Liver (tissue), 3 donors: ENCODE results near the gene NUP54.

Experiments
- CTCF ChIP-seq: fragments of 150-350 bp; IDR thresholded peaks from 2 replicates; pipeline ENCODE4 v1.5.1; 2017; ENCODE audit warnings: improper control_type of control experiment, low read depth, low read length; ENCODE audit not compliant: missing input control
- EGR1 ChIP-seq, 2 donors: IDR thresholded peaks; 2 replicates each; pipeline ENCODE4 v1.6.1; 2016 to 2018; ENCODE audit warnings: antibody characterized with exemption in 2 of 2, low read depth in 2 of 2
- GABPA ChIP-seq, 2 donors: IDR thresholded peaks in 1 of 2; conservative IDR thresholded peaks in 1 of 2; 2 replicates each; pipeline ENCODE4 v1.6.1; 2016; ENCODE audit warnings: antibody characterized with exemption in 2 of 2, mild to moderate bottlenecking in 1 of 2, moderate library complexity in 1 of 2
- HNF4G ChIP-seq: IDR thresholded peaks from 2 replicates; pipeline ENCODE4 v1.6.1; 2016; ENCODE audit warnings: antibody characterized with exemption
- RAD21 ChIP-seq, 2 donors: IDR thresholded peaks; 2 replicates each; pipeline ENCODE4 v1.6.1; 2016; ENCODE audit warnings: antibody characterized with exemption in 2 of 2, mild to moderate bottlenecking in 2 of 2
- RXRA ChIP-seq, 2 donors: IDR thresholded peaks; 2 replicates each; pipeline ENCODE4 v1.6.1; 2017 to 2018; ENCODE audit warnings: antibody characterized with exemption in 2 of 2, mild to moderate bottlenecking in 1 of 2
- YY1 ChIP-seq: IDR thresholded peaks from 2 replicates; pipeline ENCODE4 v1.6.1; 2016; ENCODE audit warnings: antibody characterized with exemption, mild to moderate bottlenecking
- TF ChIP-seq, protein P1 (sequence below): IDR thresholded peaks from 2 replicates; pipeline ENCODE4 v1.6.1; 2016; ENCODE audit warnings: antibody characterized with exemption
- donor health status: healthy.
- donor health status: healthy.

- no peak for TF ChIP-seq CTCF
- TF ChIP-seq HNF4G: no peak
- no peak for TF ChIP-seq YY1
- TF ChIP-seq RAD21 (IDR thresholded peaks at IDR 0.05): no peak
- TF ChIP-seq GABPA (IDR thresholded peaks at IDR 0.05 in 1 of 2, conservative IDR thresholded peaks at IDR 0.05 in 1 of 2): no peak
- TF ChIP-seq RXRA (IDR thresholded peaks at IDR 0.05): no peak
- TF ChIP-seq, protein P1, sequence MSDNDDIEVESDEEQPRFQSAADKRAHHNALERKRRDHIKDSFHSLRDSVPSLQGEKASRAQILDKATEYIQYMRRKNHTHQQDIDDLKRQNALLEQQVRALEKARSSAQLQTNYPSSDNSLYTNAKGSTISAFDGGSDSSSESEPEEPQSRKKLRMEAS: no peak
- no peak for TF ChIP-seq EGR1 (IDR thresholded peaks at IDR 0.05; ENCODE audit: low read depth in 2 of 2)
Observed at GRCh38 chr4:76117536-76117935, 30.7 kb downstream of the NUP54 start.
